ENCODE measurements around the gene PRKACB. TPM values are rescaled to one million over a fixed set of nuclear protein-coding genes. Genes with fewer than 3 reads are reported as not detected.

PRKACB gene
- total RNA-seq, 1 donor from 2014 or later: 64.9 TPM

DNA sequence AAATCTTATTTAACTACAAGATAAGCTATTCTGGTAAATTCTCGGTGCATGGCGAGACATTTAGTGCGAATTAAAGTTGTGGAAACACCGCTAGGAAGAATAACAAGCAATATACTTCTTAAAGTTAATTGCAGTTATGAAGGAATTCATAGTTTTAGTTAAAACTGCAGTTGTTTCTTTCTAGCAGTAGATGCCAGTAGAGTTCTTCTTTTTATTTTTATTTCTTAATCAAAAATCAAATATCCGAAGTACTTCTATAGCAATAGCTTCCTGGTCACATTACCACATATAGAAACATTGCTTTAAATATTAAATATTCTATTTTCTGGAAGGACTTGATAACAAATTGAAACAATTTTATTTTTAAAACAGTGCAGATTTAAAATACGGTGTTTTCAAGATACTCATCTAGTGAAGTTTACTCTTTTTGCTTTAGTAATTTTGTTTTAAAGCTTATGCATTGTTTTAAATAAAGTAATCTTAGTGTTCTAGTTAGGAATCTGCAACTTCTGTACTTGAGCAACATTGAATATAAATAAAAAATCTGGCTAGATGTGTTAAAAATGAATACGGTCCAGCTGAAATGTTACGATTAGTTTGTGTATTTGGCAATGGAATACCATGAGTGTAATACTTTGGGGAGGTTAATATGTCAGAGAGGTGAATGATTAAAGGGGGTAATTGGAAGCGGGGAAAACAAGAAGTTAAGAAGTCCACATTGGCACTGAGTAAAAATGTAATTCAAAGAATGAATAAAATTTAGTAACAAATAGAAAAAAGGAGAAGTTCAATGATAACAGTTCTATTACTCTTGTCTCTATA, 2.7 kb upstream of the PRKACB start:
- Histone ChIP-seq H3K79me2 (ENCODE audit: insufficient read depth, low read length) (no peaks in the 10 kb centered on the region), H2AFZ (ENCODE audit: low read depth, low read length) (no peak overlapping the region), H4K20me1 (ENCODE audit: insufficient read depth, low read length) (no peaks in the 10 kb centered on the region), H3K27me3 (ENCODE audit: insufficient read depth, low read length) (no peaks in the 10 kb centered on the region), H3K4me2 (ENCODE audit: low read length) (no peak overlapping the region), H3K36me3 (ENCODE audit: insufficient read depth, low read length) (no peaks in the 10 kb centered on the region), H3K4me1 (ENCODE audit: insufficient read depth, low read length) (peaks cover 8% of the 10 kb centered on the region), H3K9me3 (ENCODE audit: insufficient read depth, low read depth, low read length) (no peaks in the 10 kb centered on the region), H3K9ac (ENCODE audit: low read length) (no peak overlapping the region), H3K4me3 (ENCODE audit: insufficient read depth, low read depth, low read length) (no peak overlapping the region), H3K27ac (ENCODE audit: low read depth, low read length) (no peak overlapping the region)
- Mint-ChIP-seq H3K4me3 (ENCODE audit: unreplicated experiment) (no peak overlapping the region), H3K9me3 (ENCODE audit: unreplicated experiment) (no peaks in the 10 kb centered on the region), H3K4me1 (ENCODE audit: low read depth, unreplicated experiment) (peaks cover 13% of the 10 kb centered on the region), H3K27me3 (ENCODE audit: low read depth, unreplicated experiment) (no peaks in the 10 kb centered on the region), H3K27ac (ENCODE audit: unreplicated experiment) (no peak overlapping the region), H3K36me3 (ENCODE audit: low read depth, unreplicated experiment) (no peaks in the 10 kb centered on the region)
- no peak for DNase-seq (ENCODE audit: low read depth)
- FAIRE-seq: no peak
- TF ChIP-seq EZH2 (IDR thresholded peaks at IDR 0.05; ENCODE audit: insufficient read depth, low read length): no peak
- TF ChIP-seq, protein P1, sequence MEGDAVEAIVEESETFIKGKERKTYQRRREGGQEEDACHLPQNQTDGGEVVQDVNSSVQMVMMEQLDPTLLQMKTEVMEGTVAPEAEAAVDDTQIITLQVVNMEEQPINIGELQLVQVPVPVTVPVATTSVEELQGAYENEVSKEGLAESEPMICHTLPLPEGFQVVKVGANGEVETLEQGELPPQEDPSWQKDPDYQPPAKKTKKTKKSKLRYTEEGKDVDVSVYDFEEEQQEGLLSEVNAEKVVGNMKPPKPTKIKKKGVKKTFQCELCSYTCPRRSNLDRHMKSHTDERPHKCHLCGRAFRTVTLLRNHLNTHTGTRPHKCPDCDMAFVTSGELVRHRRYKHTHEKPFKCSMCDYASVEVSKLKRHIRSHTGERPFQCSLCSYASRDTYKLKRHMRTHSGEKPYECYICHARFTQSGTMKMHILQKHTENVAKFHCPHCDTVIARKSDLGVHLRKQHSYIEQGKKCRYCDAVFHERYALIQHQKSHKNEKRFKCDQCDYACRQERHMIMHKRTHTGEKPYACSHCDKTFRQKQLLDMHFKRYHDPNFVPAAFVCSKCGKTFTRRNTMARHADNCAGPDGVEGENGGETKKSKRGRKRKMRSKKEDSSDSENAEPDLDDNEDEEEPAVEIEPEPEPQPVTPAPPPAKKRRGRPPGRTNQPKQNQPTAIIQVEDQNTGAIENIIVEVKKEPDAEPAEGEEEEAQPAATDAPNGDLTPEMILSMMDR (IDR thresholded peaks at IDR 0.05; ENCODE audit: insufficient read depth, low read depth, low read length): peak; percentile 58

DNA sequence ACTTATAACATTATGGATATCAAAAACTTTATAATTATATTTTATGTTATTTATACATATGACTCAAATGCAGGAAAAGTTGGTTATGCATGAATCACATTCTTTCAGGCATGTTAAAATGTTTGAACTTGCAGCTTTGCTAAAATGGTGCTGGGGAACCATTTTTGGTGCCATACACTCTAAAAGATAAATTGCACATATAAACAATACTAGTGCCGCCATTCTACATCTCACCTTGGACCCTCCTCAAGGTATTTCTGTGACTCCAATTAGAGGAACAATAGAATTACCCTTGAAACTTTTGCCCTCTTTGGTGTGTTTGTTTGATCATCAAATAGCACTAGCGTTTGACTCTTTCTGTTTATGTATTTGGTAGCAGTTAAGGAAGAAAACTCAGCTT, 997 bp downstream of the PRKACB start:
- Histone ChIP-seq H2AFZ (ENCODE audit: low read depth, low read length) (no peak overlapping the region), H3K27ac (ENCODE audit: low read depth, low read length) (peak overlapping the region; percentile 28)

More for the DNA sequence above, 997 bp downstream of the PRKACB start:
- H3K4me2 ChIP-seq (ENCODE audit: low read length): peak overlapping the region; percentile 52
- Mint-ChIP-seq H3K27ac (ENCODE audit: unreplicated experiment) (no peak overlapping the region), H3K4me3 (ENCODE audit: unreplicated experiment) (no peak overlapping the region), H3K9me3 (ENCODE audit: unreplicated experiment) (no peaks in the 10 kb centered on the region), H3K27me3 (ENCODE audit: low read depth, unreplicated experiment) (no peaks in the 10 kb centered on the region), H3K4me1 (ENCODE audit: low read depth, unreplicated experiment) (peaks cover 13% of the 10 kb centered on the region), H3K36me3 (ENCODE audit: low read depth, unreplicated experiment) (no peaks in the 10 kb centered on the region)
- FAIRE-seq (no peak), DNase-seq (ENCODE audit: low read depth) (no peak)
- no peak overlapping the region for H3K4me3 ChIP-seq (ENCODE audit: insufficient read depth, low read depth, low read length)
- H3K36me3 ChIP-seq (ENCODE audit: insufficient read depth, low read length): no peaks in the 10 kb centered on the region
- no peaks in the 10 kb centered on the region for H3K9me3 ChIP-seq (ENCODE audit: insufficient read depth, low read depth, low read length)
- H3K27me3 ChIP-seq (ENCODE audit: insufficient read depth, low read length): no peaks in the 10 kb centered on the region
- H3K9ac ChIP-seq (ENCODE audit: low read length): no peak overlapping the region
- peaks cover 11% of the 10 kb centered on the region for H3K4me1 ChIP-seq (ENCODE audit: insufficient read depth, low read length)
- H3K79me2 ChIP-seq (ENCODE audit: insufficient read depth, low read length): no peaks in the 10 kb centered on the region
- no peak for TF ChIP-seq EZH2 (IDR thresholded peaks at IDR 0.05; ENCODE audit: insufficient read depth, low read length)
- TF ChIP-seq, protein P1 (IDR thresholded peaks at IDR 0.05; ENCODE audit: insufficient read depth, low read depth, low read length): no peak
- H4K20me1 ChIP-seq (ENCODE audit: insufficient read depth, low read length): no peaks in the 10 kb centered on the region
